Fibroblast of the aortic adventitia (primary cell): Measurements from ENCODE around the gene ZFYVE28. TPM values are rescaled to one million over a fixed set of nuclear protein-coding genes. Genes with fewer than 3 reads are reported as not detected.
A peak's percentile ranks its signal among the peaks of the same experiment; 100 is the strongest.
"Not testable (repeated sequence)": the region's sequence is repeated elsewhere in the genome, so short reads cannot be mapped to it uniquely, and the experiment has no call there.

Source experiments
- DNase-seq: peaks from one replicate; pipeline ENCODE4 v3.0.0-alpha.2; 2010; ENCODE audit warnings: low read depth
- H3K4me3 ChIP-seq: 2 replicates; pipeline ENCODE4 v1.5.1; 2011; ENCODE audit warnings: low read depth, mild to moderate bottlenecking, control low read depth, low read length, moderate library complexity
- total RNA-seq: library from RNA; depleted of rRNA; stranded (reverse); fragments of >200 nt; gene quantifications from 2 replicates; pipeline ENCODE4 v1.2.3, GENCODE V29; 2012; ENCODE audit warnings: low replicate concordance
- TF ChIP-seq, protein P1 (sequence below): IDR thresholded peaks from 2 replicates; pipeline ENCODE4 v1.5.1; 2011; ENCODE audit warnings: mild to moderate bottlenecking, low read length, control low read depth, inconsistent platforms; ENCODE audit not compliant: insufficient read depth

ZFYVE28 gene
- total RNA-seq: 7.7 and 14.0 TPM in 2 replicates

DNA sequence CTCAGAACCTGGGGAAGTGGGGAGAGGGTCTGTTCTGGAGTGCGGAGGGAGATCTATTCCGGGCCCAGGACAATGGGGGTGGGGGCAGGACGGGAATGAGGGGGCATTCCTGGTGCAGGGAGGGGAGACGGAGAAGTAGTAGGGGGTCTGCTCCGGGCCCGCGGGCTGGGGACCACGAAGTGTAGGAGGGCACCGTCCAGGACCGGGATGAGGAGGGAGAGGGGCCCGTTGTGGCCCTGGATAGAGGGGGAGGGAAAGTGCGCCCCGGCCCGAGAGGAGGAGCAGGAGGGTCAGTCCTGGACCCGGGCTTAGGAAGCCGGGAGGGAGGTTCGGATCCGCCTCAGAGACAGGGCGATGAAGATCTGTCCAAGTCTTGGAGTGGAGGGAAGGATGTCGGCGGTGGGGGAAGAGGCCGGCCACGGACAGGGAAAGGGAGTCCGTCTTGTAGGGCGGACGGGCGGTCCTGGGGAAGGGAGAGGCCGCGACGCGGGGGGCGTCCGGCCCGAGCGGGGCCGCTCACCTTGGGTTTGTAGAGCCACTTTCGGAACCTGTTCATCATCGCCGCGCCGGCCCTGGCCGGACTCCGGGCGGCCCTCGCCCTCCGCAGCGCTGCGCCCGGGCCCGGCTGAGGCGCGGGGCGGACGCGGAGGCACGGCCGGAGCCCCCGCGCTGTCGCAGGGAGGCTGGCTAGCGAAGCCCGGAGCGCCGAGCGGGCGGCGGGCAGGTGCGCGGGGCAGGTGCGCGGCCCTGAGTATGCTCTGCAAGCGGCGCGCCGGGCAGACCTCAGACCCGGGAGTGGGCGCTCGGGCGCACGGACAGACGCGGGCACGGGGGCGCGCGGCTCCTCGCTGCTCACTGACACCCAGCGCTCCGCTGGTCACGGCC lies at the start of gene ZFYVE28:
TSS of gene ZFYVE28 (minus strand) at position 881 of the 885 bp plus-strand sequence. CDS start at position 559, 322 bp downstream.
- peak; percentile 45 for DNase-seq
- TF ChIP-seq, protein P1, sequence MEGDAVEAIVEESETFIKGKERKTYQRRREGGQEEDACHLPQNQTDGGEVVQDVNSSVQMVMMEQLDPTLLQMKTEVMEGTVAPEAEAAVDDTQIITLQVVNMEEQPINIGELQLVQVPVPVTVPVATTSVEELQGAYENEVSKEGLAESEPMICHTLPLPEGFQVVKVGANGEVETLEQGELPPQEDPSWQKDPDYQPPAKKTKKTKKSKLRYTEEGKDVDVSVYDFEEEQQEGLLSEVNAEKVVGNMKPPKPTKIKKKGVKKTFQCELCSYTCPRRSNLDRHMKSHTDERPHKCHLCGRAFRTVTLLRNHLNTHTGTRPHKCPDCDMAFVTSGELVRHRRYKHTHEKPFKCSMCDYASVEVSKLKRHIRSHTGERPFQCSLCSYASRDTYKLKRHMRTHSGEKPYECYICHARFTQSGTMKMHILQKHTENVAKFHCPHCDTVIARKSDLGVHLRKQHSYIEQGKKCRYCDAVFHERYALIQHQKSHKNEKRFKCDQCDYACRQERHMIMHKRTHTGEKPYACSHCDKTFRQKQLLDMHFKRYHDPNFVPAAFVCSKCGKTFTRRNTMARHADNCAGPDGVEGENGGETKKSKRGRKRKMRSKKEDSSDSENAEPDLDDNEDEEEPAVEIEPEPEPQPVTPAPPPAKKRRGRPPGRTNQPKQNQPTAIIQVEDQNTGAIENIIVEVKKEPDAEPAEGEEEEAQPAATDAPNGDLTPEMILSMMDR: no peak
- H3K4me3 ChIP-seq: peak within 1 kb of the TSS; percentile 76

DNA sequence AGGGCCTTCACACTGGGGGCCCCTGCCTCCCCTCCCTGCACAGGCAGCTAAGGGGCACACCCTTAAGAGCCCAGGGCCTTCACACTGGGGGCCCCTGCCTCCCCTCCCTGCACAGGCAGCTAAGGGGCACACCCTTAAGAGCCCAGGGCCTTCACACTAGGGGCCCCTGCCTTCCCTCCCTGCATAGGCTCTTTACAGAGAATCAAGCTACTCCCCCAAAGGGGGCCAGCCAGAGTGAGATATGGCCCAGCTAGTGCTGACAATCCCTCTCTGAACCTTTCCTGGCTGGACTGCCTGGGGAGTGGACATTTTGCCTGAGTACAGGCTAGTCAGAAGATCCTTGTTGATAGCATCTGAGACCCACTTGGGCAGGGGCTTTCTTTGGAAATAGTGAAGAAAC lies 47.1 kb upstream of the ZFYVE28 start:
- not testable (repeated sequence) for DNase-seq, H3K4me3 ChIP-seq

DNA sequence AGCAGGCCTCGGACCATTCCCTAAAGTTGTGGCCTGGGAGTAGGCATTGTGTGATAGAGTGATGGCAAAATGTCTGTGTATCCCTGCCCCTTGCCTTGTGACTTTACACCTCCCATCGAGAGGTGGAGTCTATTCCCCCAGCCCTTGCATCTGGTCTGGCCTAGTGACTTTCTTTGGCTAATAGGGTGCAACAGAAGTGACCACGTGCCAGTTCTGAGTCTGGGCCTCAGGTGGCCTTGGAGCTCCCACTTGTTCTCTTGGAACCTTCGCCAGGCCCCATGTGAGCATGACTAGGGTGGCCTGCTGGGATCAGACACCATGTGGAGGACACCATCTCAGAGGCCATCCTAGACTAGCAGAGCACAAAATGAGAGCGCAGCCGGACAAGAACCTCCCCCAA lies 46.6 kb upstream of the ZFYVE28 start:
- TF ChIP-seq, protein P1: no peak
- no peak for DNase-seq
- H3K4me3 ChIP-seq: no peak overlapping the region

DNA sequence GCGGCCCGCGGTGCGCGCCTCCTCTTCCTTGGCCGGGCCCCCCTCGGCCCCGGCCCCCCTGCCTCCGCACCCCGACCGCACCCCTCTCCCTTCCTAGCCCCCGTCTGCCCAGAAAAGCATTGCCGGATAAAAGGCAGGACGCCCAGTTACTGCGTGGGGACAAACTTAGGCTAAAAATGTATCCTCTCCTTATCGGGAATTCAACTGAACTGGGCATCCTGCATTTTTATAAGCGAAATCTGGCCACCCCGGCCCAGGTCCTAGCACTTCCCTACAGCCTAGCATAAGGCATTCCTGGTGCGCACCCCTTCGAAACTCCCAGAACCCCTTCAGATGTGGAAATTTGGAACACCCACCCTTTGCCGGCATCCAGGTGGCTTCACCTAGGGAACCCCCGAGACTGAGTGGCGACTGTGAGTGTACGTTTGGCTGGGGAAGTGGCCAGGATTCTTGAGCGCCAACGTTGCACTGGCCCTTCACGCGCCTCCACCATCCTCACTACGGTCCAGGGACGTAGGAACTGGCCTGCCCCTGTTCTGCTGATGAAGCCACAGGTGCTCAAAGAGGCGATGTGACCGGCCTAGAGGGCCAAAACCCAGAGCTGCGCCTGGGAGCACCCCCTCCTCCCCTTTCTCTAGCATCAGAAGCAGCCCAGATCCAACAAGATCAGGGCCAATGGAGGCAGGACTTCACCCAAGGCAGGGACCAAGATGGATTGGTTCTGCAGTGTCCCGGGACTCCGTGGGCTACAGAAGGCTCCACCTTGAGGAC lies 44.7 kb upstream of the ZFYVE28 start:
- TF ChIP-seq, protein P1: no peak
- DNase-seq: peak; percentile 14
- peak overlapping the region; percentile 47 for H3K4me3 ChIP-seq

DNA sequence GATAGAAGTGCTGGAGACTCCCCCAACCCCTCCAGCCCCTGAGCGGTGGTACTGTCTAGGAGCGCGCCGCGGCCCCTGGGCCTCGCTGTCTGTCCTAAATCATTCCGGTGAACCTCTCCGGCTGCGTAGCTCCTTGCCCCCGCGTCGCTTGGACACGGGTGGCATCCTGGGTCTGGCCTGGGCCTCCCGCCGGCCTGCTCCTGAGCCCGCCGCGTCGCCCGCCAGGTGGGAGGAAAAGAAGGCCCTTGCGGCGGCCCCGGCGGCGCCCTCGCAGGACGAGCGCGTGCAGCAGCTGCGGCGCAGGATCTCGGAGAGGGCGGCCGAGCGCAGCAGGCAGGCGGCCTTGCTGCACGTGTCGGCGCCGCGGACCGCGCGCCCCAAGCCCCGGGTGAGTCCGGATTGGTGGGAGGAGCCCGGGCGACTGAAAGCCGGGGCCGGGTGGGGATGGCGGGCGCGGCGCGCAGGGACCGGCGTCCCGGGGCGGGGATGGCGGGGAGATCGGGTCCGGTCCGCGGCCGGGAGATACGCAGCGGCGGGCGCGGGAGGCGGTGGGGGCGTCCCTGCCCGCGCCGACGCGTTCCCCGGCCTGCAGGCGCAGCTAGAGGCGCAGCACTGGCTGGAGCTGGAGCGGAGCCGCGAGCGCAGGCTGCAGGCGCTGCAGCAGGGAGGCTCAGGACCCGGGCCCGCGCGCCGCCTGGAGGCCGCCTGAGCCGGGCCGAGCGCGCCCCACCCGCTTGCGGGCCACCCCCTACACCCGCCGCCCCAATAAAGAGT lies 44.0 kb upstream of the ZFYVE28 start:
- DNase-seq: peak; percentile 68

DNA sequence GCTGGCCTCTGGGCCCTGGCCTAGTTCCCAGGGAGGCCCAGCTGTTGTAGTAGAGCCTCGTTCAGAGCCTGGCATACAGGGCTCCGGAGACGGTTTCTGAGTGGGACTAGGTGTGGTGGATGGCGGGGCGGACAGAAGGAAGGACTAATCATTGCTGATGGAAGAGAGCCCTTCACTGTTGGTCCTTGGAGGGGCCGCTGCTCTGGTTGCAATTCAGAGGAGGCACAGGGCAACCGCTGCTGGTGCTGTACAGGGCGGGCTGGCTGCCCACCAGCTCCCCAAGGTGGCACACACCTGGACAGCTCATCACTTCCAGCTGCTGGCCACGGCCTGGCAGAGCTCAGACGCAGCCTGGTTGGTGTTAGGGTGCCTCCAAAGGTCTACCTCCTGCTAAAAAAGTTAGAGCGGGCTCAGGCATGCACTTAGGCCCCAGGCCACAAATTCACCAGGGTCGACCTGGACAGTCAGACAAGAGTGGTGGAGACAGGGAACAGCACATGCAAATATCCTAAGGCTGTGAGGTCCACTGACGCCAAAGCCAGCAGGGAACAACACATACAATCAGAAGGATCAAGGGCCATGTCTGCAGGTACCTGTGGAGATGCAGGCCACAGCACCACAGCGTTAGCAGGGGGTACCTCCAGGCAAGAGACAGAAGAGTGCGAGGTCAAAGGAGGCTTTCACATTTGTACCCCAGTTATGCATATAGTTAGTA lies 43.0 kb upstream of the ZFYVE28 start:
- no peak overlapping the region for H3K4me3 ChIP-seq
- no peak for DNase-seq
- TF ChIP-seq, protein P1: no peak

More for the DNA sequence above, 44.0 kb upstream of the ZFYVE28 start:
- TF ChIP-seq, protein P1: peak; percentile 38
- peak overlapping the region; percentile 56 for H3K4me3 ChIP-seq
